ENCODE measurements around the gene APOB. TPM values are rescaled to one million over a fixed set of nuclear protein-coding genes. Genes with fewer than 3 reads are reported as not detected.

APOB gene
- polyA plus RNA-seq, 4 donors = 14.1 to 1,089 (median 138) TPM

- WGBS, 3 donors = 79 to 100% (median 85%) methylated on average over 1 of the region's 1 CpG
- H3K27ac ChIP-seq (ENCODE audit: low read depth in 1 of 3, low read length in 2 of 3) = no peak overlapping the region
- H3K4me3 ChIP-seq (ENCODE audit: low read depth in 1 of 3, low read length in 3 of 3) = no peak overlapping the region
- DNase-seq (no peak), FAIRE-seq (no peak)
- no peaks in the 10 kb centered on the region for H3K9me3 ChIP-seq (ENCODE audit: control insufficient read depth in 2 of 2, insufficient read depth in 1 of 2, low read depth in 1 of 2, low read length in 1 of 2)
- H3K4me1 ChIP-seq (ENCODE audit: control insufficient read depth in 3 of 3, insufficient read depth in 2 of 3, low read depth in 1 of 3, low read length in 2 of 3) = no peaks in the 10 kb centered on the region
- H3K27me3 ChIP-seq (ENCODE audit: control insufficient read depth in 3 of 3, insufficient read depth in 3 of 3, low read length in 3 of 3) = peaks cover 0 to 5% (median 4%) of the 10 kb centered on the region in 3 donors
- no peaks in the 10 kb centered on the region for H3K36me3 ChIP-seq (ENCODE audit: control insufficient read depth in 3 of 3, insufficient read depth in 2 of 3, low read depth in 1 of 3, low read length in 3 of 3)
Observed at GRCh38 chr2:20989404-20989803, 54.5 kb downstream of the APOB start.

GRCh38 chr2:20988905-20989304 is 55.0 kb downstream of the APOB start:
- Histone ChIP-seq H3K9me3 (ENCODE audit: control insufficient read depth in 2 of 2, insufficient read depth in 1 of 2, low read depth in 1 of 2, low read length in 1 of 2) (no peaks in the 10 kb centered on the region), H3K4me3 (ENCODE audit: low read depth in 1 of 3, low read length in 3 of 3) (no peak overlapping the region), H3K27me3 (ENCODE audit: control insufficient read depth in 3 of 3, insufficient read depth in 3 of 3, low read length in 3 of 3) (peaks cover 0 to 5% (median 4%) of the 10 kb centered on the region in 3 donors), H3K36me3 (ENCODE audit: control insufficient read depth in 3 of 3, insufficient read depth in 2 of 3, low read depth in 1 of 3, low read length in 3 of 3) (no peaks in the 10 kb centered on the region), H3K4me1 (ENCODE audit: control insufficient read depth in 3 of 3, insufficient read depth in 2 of 3, low read depth in 1 of 3, low read length in 2 of 3) (no peaks in the 10 kb centered on the region), H3K27ac (ENCODE audit: low read depth in 1 of 3, low read length in 2 of 3) (no peak overlapping the region)
- no peak for DNase-seq
- WGBS, 3 donors = 31 to 51% (median 32%) methylated on average over 4 of the region's 4 CpGs
- no peak for FAIRE-seq

- no peaks in the 10 kb centered on the region for H3K4me1 ChIP-seq (ENCODE audit: control insufficient read depth in 3 of 3, insufficient read depth in 2 of 3, low read depth in 1 of 3, low read length in 2 of 3)
- FAIRE-seq = no peak
- DNase-seq = no peak
- 50 to 70% (median 58%) methylated on average over 5 of the region's 5 CpGs for WGBS, 3 donors
- H3K4me3 ChIP-seq (ENCODE audit: low read depth in 1 of 3, low read length in 3 of 3) = no peak overlapping the region
- peaks cover 0 to 4% (median 3%) of the 10 kb centered on the region in 3 donors for H3K27me3 ChIP-seq (ENCODE audit: control insufficient read depth in 3 of 3, insufficient read depth in 3 of 3, low read length in 3 of 3)
- H3K27ac ChIP-seq (ENCODE audit: low read depth in 1 of 3, low read length in 2 of 3) = no peak overlapping the region
- no peaks in the 10 kb centered on the region for H3K36me3 ChIP-seq (ENCODE audit: control insufficient read depth in 3 of 3, insufficient read depth in 2 of 3, low read depth in 1 of 3, low read length in 3 of 3)
- H3K9me3 ChIP-seq (ENCODE audit: control insufficient read depth in 2 of 2, insufficient read depth in 1 of 2, low read depth in 1 of 2, low read length in 1 of 2) = no peaks in the 10 kb centered on the region
Observed at GRCh38 chr2:20986024-20986939, 57.6 kb downstream of the APOB start.

GRCh38 chr2:20985062-20985461 is 58.8 kb downstream of the APOB start:
- Histone ChIP-seq H3K27ac (ENCODE audit: low read depth in 1 of 3, low read length in 2 of 3) (no peak overlapping the region), H3K4me3 (ENCODE audit: low read depth in 1 of 3, low read length in 3 of 3) (no peak overlapping the region), H3K4me1 (ENCODE audit: control insufficient read depth in 3 of 3, insufficient read depth in 2 of 3, low read depth in 1 of 3, low read length in 2 of 3) (no peaks in the 10 kb centered on the region), H3K27me3 (ENCODE audit: control insufficient read depth in 3 of 3, insufficient read depth in 3 of 3, low read length in 3 of 3) (peaks cover 0 to 4% (median 2%) of the 10 kb centered on the region in 3 donors), H3K36me3 (ENCODE audit: control insufficient read depth in 3 of 3, insufficient read depth in 2 of 3, low read depth in 1 of 3, low read length in 3 of 3) (no peaks in the 10 kb centered on the region), H3K9me3 (ENCODE audit: control insufficient read depth in 2 of 2, insufficient read depth in 1 of 2, low read depth in 1 of 2, low read length in 1 of 2) (no peaks in the 10 kb centered on the region)
- FAIRE-seq (no peak), DNase-seq (no peak)
- WGBS, 3 donors = 41 to 45% (median 45%) methylated on average over 5 of the region's 5 CpGs

GRCh38 chr2:20984408-20984807 is 59.5 kb downstream of the APOB start:
- no peaks in the 10 kb centered on the region for H3K4me1 ChIP-seq (ENCODE audit: control insufficient read depth in 3 of 3, insufficient read depth in 2 of 3, low read depth in 1 of 3, low read length in 2 of 3)
- H3K27ac ChIP-seq (ENCODE audit: low read depth in 1 of 3, low read length in 2 of 3) = no peak overlapping the region
- H3K27me3 ChIP-seq (ENCODE audit: control insufficient read depth in 3 of 3, insufficient read depth in 3 of 3, low read length in 3 of 3) = peaks cover 0 to 4% (median 2%) of the 10 kb centered on the region in 3 donors
- FAIRE-seq (no peak), DNase-seq (no peak)
- H3K4me3 ChIP-seq (ENCODE audit: low read depth in 1 of 3, low read length in 3 of 3) = no peak overlapping the region
- no peaks in the 10 kb centered on the region for H3K9me3 ChIP-seq (ENCODE audit: control insufficient read depth in 2 of 2, insufficient read depth in 1 of 2, low read depth in 1 of 2, low read length in 1 of 2)
- H3K36me3 ChIP-seq (ENCODE audit: control insufficient read depth in 3 of 3, insufficient read depth in 2 of 3, low read depth in 1 of 3, low read length in 3 of 3) = no peaks in the 10 kb centered on the region
- 72 to 81% (median 81%) methylated on average over 8 of the region's 8 CpGs for WGBS, 3 donors

- 17 to 30% (median 30%) methylated on average over 3 of the region's 3 CpGs for WGBS, 3 donors
- no peak for FAIRE-seq
Observed at GRCh38 chr2:20983844-20984243, 60.0 kb downstream of the APOB start.

GRCh38 chr2:20982861-20983260 is 61.0 kb downstream of the APOB start:
- Histone ChIP-seq H3K27me3 (ENCODE audit: control insufficient read depth in 3 of 3, insufficient read depth in 3 of 3, low read length in 3 of 3) (peaks cover 0 to 4% (median 0%) of the 10 kb centered on the region in 3 donors), H3K4me3 (ENCODE audit: low read depth in 1 of 3, low read length in 3 of 3) (no peak overlapping the region), H3K36me3 (ENCODE audit: control insufficient read depth in 3 of 3, insufficient read depth in 2 of 3, low read depth in 1 of 3, low read length in 3 of 3) (no peaks in the 10 kb centered on the region), H3K27ac (ENCODE audit: low read depth in 1 of 3, low read length in 2 of 3) (no peak overlapping the region), H3K4me1 (ENCODE audit: control insufficient read depth in 3 of 3, insufficient read depth in 2 of 3, low read depth in 1 of 3, low read length in 2 of 3) (no peaks in the 10 kb centered on the region), H3K9me3 (ENCODE audit: control insufficient read depth in 2 of 2, insufficient read depth in 1 of 2, low read depth in 1 of 2, low read length in 1 of 2) (no peaks in the 10 kb centered on the region)
- 71 to 77% (median 74%) methylated on average over 7 of the region's 7 CpGs for WGBS, 3 donors
- DNase-seq (no peak), FAIRE-seq (no peak)

More at GRCh38 chr2:20983844-20984243, 60.0 kb downstream of the APOB start:
- Histone ChIP-seq H3K4me3 (ENCODE audit: low read depth in 1 of 3, low read length in 3 of 3) (no peak overlapping the region), H3K9me3 (ENCODE audit: control insufficient read depth in 2 of 2, insufficient read depth in 1 of 2, low read depth in 1 of 2, low read length in 1 of 2) (no peaks in the 10 kb centered on the region), H3K27me3 (ENCODE audit: control insufficient read depth in 3 of 3, insufficient read depth in 3 of 3, low read length in 3 of 3) (peaks cover 0 to 4% (median under 1%) of the 10 kb centered on the region in 3 donors), H3K36me3 (ENCODE audit: control insufficient read depth in 3 of 3, insufficient read depth in 2 of 3, low read depth in 1 of 3, low read length in 3 of 3) (no peaks in the 10 kb centered on the region), H3K4me1 (ENCODE audit: control insufficient read depth in 3 of 3, insufficient read depth in 2 of 3, low read depth in 1 of 3, low read length in 2 of 3) (no peaks in the 10 kb centered on the region), H3K27ac (ENCODE audit: low read depth in 1 of 3, low read length in 2 of 3) (no peak overlapping the region)
- no peak for DNase-seq

- Histone ChIP-seq H3K9me3 (ENCODE audit: control insufficient read depth in 2 of 2, insufficient read depth in 1 of 2, low read depth in 1 of 2, low read length in 1 of 2) (no peaks in the 10 kb centered on the region), H3K36me3 (ENCODE audit: control insufficient read depth in 3 of 3, insufficient read depth in 2 of 3, low read depth in 1 of 3, low read length in 3 of 3) (no peaks in the 10 kb centered on the region), H3K4me3 (ENCODE audit: low read depth in 1 of 3, low read length in 3 of 3) (no peak overlapping the region), H3K27ac (ENCODE audit: low read depth in 1 of 3, low read length in 2 of 3) (no peak overlapping the region), H3K27me3 (ENCODE audit: control insufficient read depth in 3 of 3, insufficient read depth in 3 of 3, low read length in 3 of 3) (no peaks in the 10 kb centered on the region), H3K4me1 (ENCODE audit: control insufficient read depth in 3 of 3, insufficient read depth in 2 of 3, low read depth in 1 of 3, low read length in 2 of 3) (no peaks in the 10 kb centered on the region)
- no peak for FAIRE-seq
- no peak for DNase-seq
- 56 to 59% (median 58%) methylated on average over 4 of the region's 4 CpGs for WGBS, 3 donors
Observed at GRCh38 chr2:20977520-20978180, 66.2 kb downstream of the APOB start.
